ENCODE results near the gene UBE4A. TPM values are rescaled to one million over a fixed set of nuclear protein-coding genes. Genes with fewer than 3 reads are reported as not detected.
A peak's percentile ranks its signal among the peaks of the same experiment; 100 is the strongest.

UBE4A gene
- 32.8 and 34.7 TPM in 2 replicates for total RNA-seq (2014; rRNA removed; shearing (Covaris generic))

DNA sequence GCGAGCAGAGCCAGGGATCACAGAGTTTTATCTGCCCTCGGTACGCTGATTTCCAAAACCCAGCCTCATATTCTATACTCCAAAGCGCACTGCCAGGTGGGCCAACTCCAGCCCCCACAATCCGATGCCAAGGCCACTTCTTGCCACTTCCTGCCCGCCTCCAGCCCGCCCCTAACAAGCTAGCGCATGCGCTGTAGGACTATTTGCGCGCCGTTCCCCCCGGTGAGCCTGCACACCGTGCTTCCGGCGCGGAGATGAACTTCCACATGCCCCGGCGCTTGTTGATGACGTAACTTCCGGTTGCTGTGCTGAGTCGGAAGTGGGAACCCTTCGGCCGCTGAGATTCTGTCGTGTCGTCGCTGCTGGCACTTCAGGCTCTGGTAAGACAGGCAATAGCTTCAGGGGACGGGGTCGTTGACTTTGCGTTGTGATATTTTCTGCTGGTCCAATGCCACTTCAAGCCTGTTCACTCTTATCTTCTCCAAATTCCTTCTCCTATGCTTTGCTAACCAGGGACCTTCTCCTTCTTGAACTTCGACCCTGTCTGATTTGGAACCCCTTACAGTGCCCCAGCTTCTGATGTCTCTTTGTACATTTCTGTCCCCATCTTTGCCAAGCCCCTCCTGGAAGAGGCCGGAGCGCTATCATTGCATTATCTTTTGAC is at the start of gene UBE4A:
UBE4A (plus strand) TSS at position 306 of the 664 bp plus-strand sequence. CDS start 5,481 bp downstream, outside the sequence.
- H3K4me3 ChIP-seq = peak within 1 kb of the TSS; percentile 83
- no peaks in the 10 kb centered on the region for H3K4me1 ChIP-seq
- H3K9me3 ChIP-seq (replicated peaks) = no peaks in the 10 kb centered on the region
- DNase-seq = peak; percentile 92 to 94
- H3K27me3 ChIP-seq = no peaks in the 10 kb centered on the region
- peak within 1 kb of the TSS; percentile 34; the same call in 1 of the 2 replicates for H3K27ac ChIP-seq
- no peaks in the 10 kb centered on the region for H3K36me3 ChIP-seq

GRCh38 chr11:118310271-118310670 is 49.1 kb upstream of the UBE4A start:
- no peak for DNase-seq
- H3K4me3 ChIP-seq = no peak overlapping the region
- H3K36me3 ChIP-seq = no peaks in the 10 kb centered on the region
- no peaks in the 10 kb centered on the region for H3K27me3 ChIP-seq
- H3K27ac ChIP-seq = no peak overlapping the region
- H3K9me3 ChIP-seq (replicated peaks) = no peaks in the 10 kb centered on the region
- H3K4me1 ChIP-seq = peaks cover 17% of the 10 kb centered on the region

DNA sequence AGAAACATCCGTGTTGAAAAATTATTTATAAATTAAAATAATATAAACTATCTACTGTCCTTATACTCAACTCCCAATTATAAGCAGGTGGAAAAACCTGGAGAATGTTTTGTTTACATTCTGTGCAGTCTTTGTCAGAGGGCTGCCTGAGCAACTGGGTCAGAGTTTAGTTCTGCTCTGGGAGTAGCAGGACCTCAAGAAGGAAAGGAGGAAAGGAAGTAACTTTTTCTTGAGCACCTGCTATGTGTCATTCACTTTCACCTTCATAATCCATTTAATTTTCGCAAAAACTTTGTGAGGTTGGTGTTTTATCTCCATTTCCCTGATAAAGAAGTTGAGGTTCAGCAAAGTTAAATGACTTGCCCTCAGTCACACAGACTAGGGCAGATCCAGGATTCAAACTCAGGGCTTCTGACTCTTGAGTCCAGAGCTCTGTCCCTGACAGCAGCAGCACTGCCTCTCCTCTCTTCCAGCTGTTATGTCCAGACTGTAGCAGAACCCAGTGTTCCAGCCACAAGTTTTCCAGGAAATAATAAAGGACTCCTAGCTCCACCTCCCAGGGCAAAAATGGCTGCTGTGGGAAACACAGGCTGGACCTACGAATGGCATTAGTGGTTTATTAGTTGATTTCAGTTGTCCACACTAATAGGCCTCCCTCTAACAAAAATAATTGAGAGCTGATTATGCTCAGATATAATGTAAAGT is 48.5 kb upstream of the UBE4A start:
- Histone ChIP-seq H3K27ac (no peak overlapping the region), H3K4me3 (no peak overlapping the region), H3K9me3 (replicated peaks) (no peaks in the 10 kb centered on the region), H3K4me1 (peaks cover 21% of the 10 kb centered on the region), H3K36me3 (no peaks in the 10 kb centered on the region), H3K27me3 (no peaks in the 10 kb centered on the region)
- peak in 1 of 2 experiments; percentile 24 for DNase-seq

DNA sequence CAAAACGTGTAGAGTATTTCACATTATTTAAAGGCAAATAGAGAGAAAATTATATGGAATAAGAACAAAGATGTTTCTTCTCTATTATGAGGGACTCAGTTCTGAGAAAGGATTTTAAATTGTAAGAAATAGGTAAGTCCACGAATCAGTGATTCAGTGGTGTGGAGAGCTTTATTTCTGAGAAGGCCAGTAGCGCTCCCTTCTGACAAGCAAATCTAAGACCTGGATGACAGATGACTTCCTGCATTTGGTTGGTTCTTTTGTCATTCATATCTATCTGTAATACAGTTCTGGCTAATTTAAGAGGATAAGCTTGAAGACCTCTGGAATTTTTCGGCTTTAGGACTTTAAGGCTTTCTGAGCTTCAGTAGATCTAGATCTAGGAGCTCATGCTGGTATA is 47.9 kb upstream of the UBE4A start:
- no peaks in the 10 kb centered on the region for H3K27me3 ChIP-seq
- no peak overlapping the region for H3K27ac ChIP-seq
- no peaks in the 10 kb centered on the region for H3K9me3 ChIP-seq (replicated peaks)
- H3K4me1 ChIP-seq = peaks cover 21% of the 10 kb centered on the region
- H3K4me3 ChIP-seq = no peak overlapping the region
- H3K36me3 ChIP-seq = no peaks in the 10 kb centered on the region
- DNase-seq = no peak

- DNase-seq = no peak
- H3K9me3 ChIP-seq (replicated peaks) = no peaks in the 10 kb centered on the region
- no peak overlapping the region for H3K27ac ChIP-seq
- no peaks in the 10 kb centered on the region for H3K27me3 ChIP-seq
- H3K4me3 ChIP-seq = no peak overlapping the region
- H3K4me1 ChIP-seq = peaks cover 27% of the 10 kb centered on the region
- H3K36me3 ChIP-seq = no peaks in the 10 kb centered on the region
Measured at GRCh38 chr11:118312328-118312727, 47.1 kb upstream of the UBE4A start.

GRCh38 chr11:118313242-118313641 is 46.2 kb upstream of the UBE4A start:
- DNase-seq = peak in 1 of 2 experiments; percentile 7

DNA sequence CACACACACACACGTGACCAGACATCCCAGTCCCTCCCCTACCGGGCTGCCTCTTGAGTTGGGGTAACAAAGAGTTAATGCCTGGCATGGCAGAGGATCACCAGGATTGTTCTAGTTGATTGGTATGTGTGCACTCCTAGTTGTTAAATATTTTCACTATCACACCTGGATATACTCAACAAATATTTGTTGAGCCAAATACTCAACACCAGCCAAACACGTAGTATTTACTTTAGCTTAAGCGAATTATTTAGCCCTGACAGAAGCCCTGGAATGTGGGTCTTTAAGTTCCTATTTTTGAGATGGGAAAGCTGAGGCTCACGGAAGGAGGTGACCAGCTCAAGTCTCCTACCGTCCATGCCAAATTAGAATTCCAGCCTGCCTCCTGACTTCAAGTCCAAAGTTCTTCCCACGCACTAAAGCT is 44.4 kb upstream of the UBE4A start:
- Histone ChIP-seq H3K27ac (peak overlapping the region; percentile 96), H3K9me3 (replicated peaks) (no peaks in the 10 kb centered on the region), H3K27me3 (no peaks in the 10 kb centered on the region), H3K36me3 (no peaks in the 10 kb centered on the region), H3K4me1 (peaks cover 28% of the 10 kb centered on the region), H3K4me3 (peak overlapping the region; percentile 52)
- DNase-seq = no peak

More at GRCh38 chr11:118313242-118313641, 46.2 kb upstream of the UBE4A start:
- no peak overlapping the region for H3K27ac ChIP-seq
- no peaks in the 10 kb centered on the region for H3K27me3 ChIP-seq
- no peaks in the 10 kb centered on the region for H3K9me3 ChIP-seq (replicated peaks)
- H3K4me1 ChIP-seq = peaks cover 28% of the 10 kb centered on the region
- H3K36me3 ChIP-seq = no peaks in the 10 kb centered on the region
- no peak overlapping the region for H3K4me3 ChIP-seq

GRCh38 chr11:118318124-118318523 is 41.3 kb upstream of the UBE4A start:
- Histone ChIP-seq H3K4me3 (no peak overlapping the region), H3K27me3 (no peaks in the 10 kb centered on the region), H3K27ac (no peak overlapping the region), H3K36me3 (no peaks in the 10 kb centered on the region), H3K9me3 (replicated peaks) (no peaks in the 10 kb centered on the region), H3K4me1 (peaks cover 28% of the 10 kb centered on the region)
- no peak for DNase-seq

GRCh38 chr11:118318581-118319336 is 40.6 kb upstream of the UBE4A start:
- DNase-seq = no peak
- Histone ChIP-seq H3K9me3 (replicated peaks) (no peaks in the 10 kb centered on the region), H3K27me3 (no peaks in the 10 kb centered on the region), H3K36me3 (no peaks in the 10 kb centered on the region), H3K4me3 (no peak overlapping the region), H3K27ac (no peak overlapping the region), H3K4me1 (peaks cover 24% of the 10 kb centered on the region)

DNA sequence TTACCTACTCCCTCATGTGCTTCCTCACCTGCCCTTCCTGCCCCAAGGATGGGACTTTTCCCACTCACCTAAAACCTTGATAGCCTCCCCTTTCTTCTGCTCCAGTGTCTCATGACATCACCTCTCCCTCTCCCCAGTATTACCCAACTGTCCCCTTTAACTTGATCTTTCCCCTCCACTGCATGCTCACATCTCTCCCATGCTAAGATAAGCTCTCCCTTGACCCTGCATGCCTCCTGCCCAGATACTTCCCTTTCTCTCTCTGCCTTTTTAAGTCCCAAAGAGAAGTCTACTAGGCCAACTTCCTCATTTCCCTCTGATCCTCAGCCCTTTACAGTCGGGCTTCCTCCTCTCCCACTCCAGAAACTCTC is 40.1 kb upstream of the UBE4A start:
- H3K9me3 ChIP-seq (replicated peaks) = no peaks in the 10 kb centered on the region
- H3K4me1 ChIP-seq = peaks cover 19% of the 10 kb centered on the region
- no peaks in the 10 kb centered on the region for H3K27me3 ChIP-seq
- H3K36me3 ChIP-seq = no peaks in the 10 kb centered on the region
- H3K4me3 ChIP-seq = no peak overlapping the region
- no peak for DNase-seq
- H3K27ac ChIP-seq = no peak overlapping the region

GRCh38 chr11:118320515-118320914 is 38.9 kb upstream of the UBE4A start:
- no peaks in the 10 kb centered on the region for H3K36me3 ChIP-seq
- no peaks in the 10 kb centered on the region for H3K27me3 ChIP-seq
- no peak overlapping the region for H3K27ac ChIP-seq
- peaks cover 9% of the 10 kb centered on the region for H3K4me1 ChIP-seq
- no peak for DNase-seq
- no peaks in the 10 kb centered on the region for H3K9me3 ChIP-seq (replicated peaks)
- H3K4me3 ChIP-seq = no peak overlapping the region

- Histone ChIP-seq H3K27me3 (no peaks in the 10 kb centered on the region), H3K4me1 (peaks cover 7% of the 10 kb centered on the region; the same call in 1 of the 2 replicates), H3K36me3 (no peaks in the 10 kb centered on the region), H3K9me3 (replicated peaks) (no peaks in the 10 kb centered on the region), H3K27ac (no peak overlapping the region), H3K4me3 (no peak overlapping the region)
- DNase-seq = no peak
Measured at GRCh38 chr11:118321386-118322082, 37.9 kb upstream of the UBE4A start.

DNA sequence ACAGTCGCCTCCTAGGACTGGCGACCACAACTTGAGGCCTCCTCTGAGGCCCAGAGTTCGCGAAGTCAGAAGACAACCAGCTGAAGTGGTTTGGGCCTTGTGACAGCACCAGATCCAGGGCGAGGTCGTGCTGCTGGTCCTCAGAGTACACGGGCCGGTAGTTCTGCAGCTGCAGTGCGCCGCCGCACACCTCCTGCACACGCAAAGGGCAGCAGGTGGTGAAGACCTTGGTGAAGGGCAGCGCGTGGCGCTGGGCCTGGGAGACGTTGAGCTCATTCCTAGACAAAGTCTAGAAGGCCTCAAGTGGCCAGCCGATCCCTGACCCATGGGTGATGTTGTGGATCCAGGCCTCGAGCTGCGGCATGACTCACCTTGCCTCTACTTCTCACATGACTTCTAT is 36.7 kb upstream of the UBE4A start:
- no peaks in the 10 kb centered on the region for H3K9me3 ChIP-seq (replicated peaks)
- DNase-seq = no peak
- no peaks in the 10 kb centered on the region for H3K36me3 ChIP-seq
- no peaks in the 10 kb centered on the region for H3K27me3 ChIP-seq
- no peak overlapping the region for H3K4me3 ChIP-seq
- H3K27ac ChIP-seq = no peak overlapping the region
- no peaks in the 10 kb centered on the region for H3K4me1 ChIP-seq

DNA sequence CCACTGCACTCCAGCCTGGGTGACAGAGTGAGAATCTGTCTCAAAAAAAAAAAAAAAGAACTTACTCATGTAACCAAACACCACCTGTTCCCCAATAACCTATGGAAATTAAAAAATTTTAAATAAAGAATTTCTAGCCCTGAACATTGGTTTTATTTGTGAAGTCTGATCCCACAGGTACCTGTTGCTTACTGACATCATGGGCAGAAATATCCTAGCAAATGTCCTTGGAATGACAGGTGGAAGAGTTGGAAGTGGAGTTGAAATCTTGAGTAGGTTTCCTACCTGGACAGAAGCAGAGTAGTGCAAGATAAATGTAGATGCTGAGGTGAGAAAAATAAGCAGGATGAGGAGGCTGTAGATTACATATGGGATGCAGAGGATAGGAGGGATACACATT is 34.1 kb upstream of the UBE4A start:
- H3K4me3 ChIP-seq = no peak overlapping the region
- no peaks in the 10 kb centered on the region for H3K36me3 ChIP-seq
- H3K9me3 ChIP-seq (replicated peaks) = no peaks in the 10 kb centered on the region
- no peaks in the 10 kb centered on the region for H3K27me3 ChIP-seq
- no peak overlapping the region for H3K27ac ChIP-seq
- no peaks in the 10 kb centered on the region for H3K4me1 ChIP-seq
- no peak for DNase-seq
